BLaER1 treated with 17β-estradiol and CSF1 and Interleukin-3, amounts not matched to agents 10 nM and 100 nM (cell line): ENCODE data around the gene CT45A1.
"Not testable (repeated sequence)": the region's sequence is repeated elsewhere in the genome, so short reads cannot be mapped to it uniquely, and the experiment has no call there.

Source experiments
- H3K27ac ChIP-seq, 11 experiments: shearing (Covaris generic); formaldehyde crosslinking; 2 replicates each; pipeline ENCODE4 v1.8.1; 2022
- H3K27me3 ChIP-seq, 11 experiments: shearing (Covaris generic); formaldehyde crosslinking; 2 replicates each; pipeline ENCODE4 v1.8.1; 2022
- H3K36me3 ChIP-seq, 11 experiments: shearing (Covaris generic); formaldehyde crosslinking; 2 replicates each; pipeline ENCODE4 v1.8.1; 2022
- H3K4me1 ChIP-seq, 10 experiments: shearing (Covaris generic); formaldehyde crosslinking; 2 replicates each; pipeline ENCODE4 v1.8.1; 2022
- H3K4me2 ChIP-seq, 11 experiments: shearing (Covaris generic); formaldehyde crosslinking; 2 replicates each; pipeline ENCODE4 v1.8.1; 2022
- H3K4me3 ChIP-seq, 10 experiments: shearing (Covaris generic); formaldehyde crosslinking; 2 replicates each; pipeline ENCODE4 v1.8.1; 2022
- H3K9ac ChIP-seq, 11 experiments: shearing (Covaris generic); formaldehyde crosslinking; 2 replicates each; pipeline ENCODE4 v1.8.1; 2022
- H3K9me3 ChIP-seq, 11 experiments: shearing (Covaris generic); formaldehyde crosslinking; replicated peaks in 1 of 11; 2 replicates each; pipeline ENCODE4 v1.8.1; 2022
- H4K20me1 ChIP-seq, 11 experiments: shearing (Covaris generic); formaldehyde crosslinking; 2 replicates each; pipeline ENCODE4 v1.8.1; 2022
- Cebpa-rat ChIP-seq, 11 experiments: shearing (Covaris generic); IDR thresholded peaks; 2 replicates each; pipeline ENCODE4 v1.8.1; 2022

Gene CT45A1

DNA sequence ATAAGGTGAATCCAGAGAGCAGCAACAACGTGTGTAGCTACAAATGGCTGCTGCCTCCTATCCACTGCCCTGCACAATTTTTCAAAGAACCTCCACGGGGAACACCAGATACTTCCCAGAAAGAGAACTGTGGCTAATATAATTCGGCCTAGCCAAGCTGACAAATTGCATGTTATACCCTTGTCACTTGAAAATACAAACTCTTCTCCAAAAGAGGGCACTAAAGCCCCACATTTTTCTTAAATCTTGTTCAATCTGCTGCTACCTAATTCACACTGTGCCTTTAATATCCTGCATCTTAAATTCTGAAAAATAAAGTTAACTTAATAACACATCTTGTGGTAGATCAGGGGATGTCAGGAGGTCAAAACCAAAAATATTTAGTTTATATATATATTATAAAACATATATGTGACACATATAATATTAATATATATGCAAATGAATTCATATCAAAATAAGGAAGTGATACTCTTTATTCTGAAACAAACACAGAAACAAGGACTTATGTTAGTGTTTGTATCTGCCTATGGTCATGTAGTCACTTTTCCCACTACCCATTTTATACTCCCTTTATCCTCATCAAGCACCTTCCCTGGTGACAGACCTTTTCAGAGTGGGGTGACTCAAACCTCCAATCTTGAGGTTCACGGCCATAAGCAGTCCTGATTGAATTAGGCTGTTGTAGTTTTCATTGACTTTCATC, 24.1 kb downstream of the CT45A1 start:
- Histone ChIP-seq H4K20me1 (no peaks in the 10 kb centered on the region; a peak in 1 of 22 replicates), H3K4me1 (0 out of 20 replicates have a peak, but pooled peaks cover 0 to 4% (median 0%) of the 10 kb centered on the region in 10 experiments), H3K36me3 (no peaks in the 10 kb centered on the region), H3K9ac (no peak overlapping the region), H3K27me3 (peaks cover 21 to 59% (median 47%) of the 10 kb centered on the region in 11 experiments; a peak in 20 of 22 replicates), H3K4me3 (no peak overlapping the region), H3K4me2 (peak overlapping the region in 1 of 11 experiments; percentile 6; a peak in 1 of 22 replicates), H3K9me3 (no peaks in the 10 kb centered on the region), H3K27ac (no peak overlapping the region)
- TF ChIP-seq Cebpa-rat (IDR thresholded peaks at IDR 0.05) = no peak

DNA sequence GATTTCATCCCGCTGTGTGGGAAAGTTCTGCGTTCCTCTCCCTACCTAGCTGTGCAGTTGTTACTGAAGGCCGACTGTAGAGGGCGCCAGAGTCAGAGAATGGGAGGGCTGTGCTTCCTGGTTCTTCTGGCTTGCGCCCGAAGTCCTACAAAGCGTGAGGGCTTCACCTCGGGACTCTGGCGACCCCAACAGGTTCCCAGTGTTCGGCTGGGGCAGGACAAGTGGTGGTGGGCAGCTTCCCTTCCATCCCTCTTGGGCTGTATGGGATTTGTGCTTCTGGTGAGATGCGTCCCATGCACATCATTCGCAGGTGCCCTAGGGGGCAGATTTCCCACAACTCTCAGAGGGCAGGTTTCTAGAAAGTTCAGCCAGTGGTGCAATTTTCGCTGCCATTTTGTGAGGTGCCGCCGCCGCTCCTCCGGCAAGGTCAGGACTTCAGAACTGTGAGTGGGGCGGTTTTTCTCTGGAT, 27.3 kb downstream of the CT45A1 start:
- TF ChIP-seq Cebpa-rat (IDR thresholded peaks at IDR 0.05) = no peak
- H3K4me2 ChIP-seq = peak overlapping the region in 2 of 11 experiments; percentile 15 to 43; a peak in 2 of 22 replicates
- H3K9me3 ChIP-seq = no peaks in the 10 kb centered on the region
- H3K27me3 ChIP-seq = peaks cover 17 to 62% (median 50%) of the 10 kb centered on the region in 11 experiments; a peak in 20 of 22 replicates
- H3K4me1 ChIP-seq = 0 out of 20 replicates have a peak, but pooled peaks cover 0 to 4% (median 0%) of the 10 kb centered on the region in 10 experiments
- H3K27ac ChIP-seq = no peak overlapping the region
- H4K20me1 ChIP-seq = no peaks in the 10 kb centered on the region; a peak in 1 of 22 replicates
- no peak overlapping the region for H3K9ac ChIP-seq
- H3K36me3 ChIP-seq = no peaks in the 10 kb centered on the region
- H3K4me3 ChIP-seq = no peak overlapping the region

DNA sequence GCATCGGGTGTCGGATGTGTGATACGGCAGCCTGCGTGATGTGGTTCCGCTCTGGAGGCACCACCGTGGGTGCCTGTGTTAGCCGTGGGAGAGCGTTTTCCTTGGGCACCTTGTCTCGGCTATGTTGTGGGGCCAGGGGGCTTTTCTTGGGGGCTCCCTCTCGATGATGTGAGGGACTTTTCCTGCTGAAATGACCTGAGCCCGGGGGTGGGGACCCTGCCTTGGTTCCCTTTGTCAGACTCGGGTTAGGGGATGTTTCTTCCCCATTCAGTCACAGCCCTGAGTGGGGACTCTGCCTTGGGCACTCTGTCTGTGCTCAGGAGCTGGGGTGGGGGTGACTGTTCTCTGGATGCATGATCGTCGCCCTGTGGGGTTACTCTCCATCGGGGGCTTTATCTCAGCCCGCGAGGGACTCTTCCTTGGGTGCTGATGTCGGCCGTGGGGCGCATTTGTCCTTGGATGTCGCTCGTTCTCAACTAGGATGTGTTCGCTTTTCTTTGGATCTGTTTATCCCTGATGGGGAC, 27.8 kb downstream of the CT45A1 start:
- Histone ChIP-seq H3K27ac (no peak overlapping the region), H3K4me1 (0 out of 20 replicates have a peak, but pooled peaks cover 0 to 4% (median 0%) of the 10 kb centered on the region in 10 experiments), H3K4me3 (no peak overlapping the region), H4K20me1 (peaks cover 0 to 3% (median 0%) of the 10 kb centered on the region in 11 experiments; a peak in 1 of 22 replicates), H3K36me3 (no peaks in the 10 kb centered on the region), H3K27me3 (peaks cover 17 to 63% (median 54%) of the 10 kb centered on the region in 11 experiments; a peak in 20 of 22 replicates), H3K9ac (no peak overlapping the region), H3K4me2 (no peak overlapping the region), H3K9me3 (no peaks in the 10 kb centered on the region)
- no peak for TF ChIP-seq Cebpa-rat (IDR thresholded peaks at IDR 0.05)

DNA sequence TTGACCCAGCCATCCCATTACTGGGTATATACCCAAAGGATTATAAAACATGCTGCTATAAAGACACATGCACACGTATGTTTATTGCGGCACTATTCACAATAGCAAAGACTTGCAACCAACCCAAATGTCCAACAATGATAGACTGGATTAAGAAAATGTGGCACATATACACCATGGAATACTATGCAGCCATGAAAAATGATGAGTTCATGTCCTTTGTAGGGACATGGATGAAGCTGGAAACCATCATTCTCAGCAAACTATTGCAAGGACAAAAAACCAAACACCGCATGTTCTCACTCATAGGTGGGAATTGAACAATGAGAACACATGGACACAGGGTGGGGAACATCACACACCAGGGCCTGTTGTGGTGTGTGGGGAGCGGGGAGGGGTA, 31.3 kb downstream of the CT45A1 start:
- not testable (repeated sequence) for H4K20me1 ChIP-seq, H3K9ac ChIP-seq, H3K27ac ChIP-seq, H3K4me2 ChIP-seq, H3K36me3 ChIP-seq, H3K9me3 ChIP-seq, H3K4me1 ChIP-seq, H3K4me3 ChIP-seq
- peaks cover 29 to 67% (median 54%) of the 10 kb centered on the region in 11 experiments; a peak in 21 of 22 replicates for H3K27me3 ChIP-seq

DNA sequence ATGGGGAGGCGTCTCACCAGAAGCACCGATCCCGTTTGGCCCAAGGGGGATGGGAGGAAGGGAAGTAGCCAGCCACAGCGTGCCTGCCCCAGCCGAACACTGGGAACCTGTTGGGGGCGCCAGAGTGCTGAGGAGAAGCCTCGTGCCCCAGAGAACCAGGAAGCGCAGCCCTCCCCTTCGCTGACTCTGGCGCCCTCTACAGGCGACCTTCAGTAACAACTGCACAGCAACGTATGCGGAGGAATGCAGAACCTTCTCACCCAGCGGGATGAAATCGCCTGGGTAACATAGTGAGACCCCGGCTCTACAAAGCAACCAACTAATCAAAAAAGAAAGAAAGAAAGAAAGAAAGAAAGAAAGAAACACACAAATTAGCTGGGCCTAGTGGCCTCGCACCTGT, 54.7 kb downstream of the CT45A1 start, which contains the start of gene CT45A3:
CT45A3 (minus strand) TSS at position 101 of the 400 bp plus-strand sequence. CDS start 3,747 bp downstream, outside the sequence.
- not testable (repeated sequence) for H3K27me3 ChIP-seq, H3K9me3 ChIP-seq, H3K9ac ChIP-seq, H3K4me2 ChIP-seq, H3K4me3 ChIP-seq, H3K4me1 ChIP-seq, H3K27ac ChIP-seq, H4K20me1 ChIP-seq, H3K36me3 ChIP-seq
